PC-9 (cell line): Measurements from ENCODE around the gene C3orf85. TPM values are rescaled to one million over a fixed set of nuclear protein-coding genes. Genes with fewer than 3 reads are reported as not detected.

ENCODE experiments used
- BruUV-seq: library from RNA; stranded (reverse); fragments of 400-500 nt; replicated peaks from 2 replicates; lab custom pipeline; 2021; lab: Mats Ljungman, UMichigan
- CTCF ChIA-PET: fragments of 300-600 bp; sonication (Branson Sonifier 250); formaldehyde crosslinking; loops from one replicate; lab custom pipeline; 2022; ENCODE audit warnings: antibody characterized with exemption; lab: Charles Lee
- POLR2A ChIA-PET: fragments of 300-600 bp; sonication (Branson Sonifier 250); formaldehyde crosslinking; loops from one replicate; lab custom pipeline; 2022; ENCODE audit warnings: antibody characterized with exemption; ENCODE audit not compliant: unreplicated experiment; lab: Charles Lee
- DNase-seq, 2 experiments: peaks; one replicate each; pipeline versions ENCODE4 v3.0.0 to v3.0.0-alpha.2; 2015 to 2022; ENCODE audit warnings: mixed read lengths in 1 of 2
- H2AFZ ChIP-seq: fragments of 200-600 bp; sonication (generic); 2 replicates; pipeline ENCODE4 v1.8.1; 2017; ENCODE audit warnings: antibody characterized with exemption
- H3F3A ChIP-seq: fragments of 200-600 bp; sonication (generic); 2 replicates; pipeline ENCODE4 v1.8.1; 2017; ENCODE audit warnings: antibody characterized with exemption, mild to moderate bottlenecking, low read depth; ENCODE audit not compliant: insufficient read depth
- H3K27ac ChIP-seq: fragments of 200-600 bp; sonication (generic); 2 replicates; pipeline ENCODE4 v1.6.1; 2016; ENCODE audit warnings: mixed run types
- H3K27me3 ChIP-seq: fragments of 200-600 bp; sonication (generic); 2 replicates; pipeline ENCODE4 v1.6.1; 2016; ENCODE audit warnings: low read depth, mixed run types; ENCODE audit not compliant: insufficient read depth
- H3K36me3 ChIP-seq: fragments of 200-600 bp; sonication (generic); 2 replicates; pipeline ENCODE4 v1.6.1; 2016; ENCODE audit warnings: low read depth, mixed run types
- H3K4me1 ChIP-seq: fragments of 200-600 bp; sonication (generic); replicated peaks from 2 replicates; pipeline ENCODE4 v1.6.1; 2016; ENCODE audit warnings: mixed run types; ENCODE audit not compliant: insufficient read depth
- H3K4me2 ChIP-seq: fragments of 200-600 bp; sonication (generic); 2 replicates; pipeline ENCODE4 v1.6.1; 2017; ENCODE audit warnings: mixed run types
- H3K4me3 ChIP-seq: fragments of 200-600 bp; sonication (generic); 2 replicates; pipeline ENCODE4 v1.6.1; 2016; ENCODE audit warnings: mixed run types
- H3K79me2 ChIP-seq: fragments of 200-600 bp; sonication (generic); 2 replicates; pipeline ENCODE4 v1.6.1; 2017; ENCODE audit warnings: low read depth, mixed run types
- H3K9me2 ChIP-seq: fragments of 200-600 bp; sonication (generic); 2 replicates; pipeline ENCODE4 v1.8.1; 2017; ENCODE audit warnings: mild to moderate bottlenecking; ENCODE audit not compliant: insufficient read depth
- H3K9me3 ChIP-seq: fragments of 200-600 bp; sonication (generic); 2 replicates; pipeline ENCODE4 v1.8.1; 2016; ENCODE audit warnings: low read depth; ENCODE audit not compliant: insufficient read depth
- H4K20me1 ChIP-seq: fragments of 200-600 bp; sonication (generic); 2 replicates; pipeline ENCODE4 v1.8.1; 2017; ENCODE audit not compliant: insufficient read depth
- CTCF ChIP-seq: fragments of 200-600 bp; sonication (generic); conservative IDR thresholded peaks from 2 replicates; pipeline ENCODE4 v1.6.1; 2017; ENCODE audit warnings: mixed run types, antibody characterized with exemption, mild to moderate bottlenecking, moderate library complexity
- EZH2 ChIP-seq: fragments of 200-600 bp; sonication (generic); IDR thresholded peaks from 2 replicates; pipeline ENCODE4 v1.8.0; 2017; ENCODE audit warnings: antibody characterized with exemption, low read depth
- intact Hi-C: fragments of 100-400 bp; cut with micrococcal nuclease; formaldehyde crosslinking; loops from one replicate; pipeline ENCODE4 v1.10.0; 2022; ENCODE audit not compliant: unreplicated experiment
- total RNA-seq: library from RNA; stranded (reverse); gene quantifications from 2 replicates; pipeline ENCODE4 v1.2.3, GENCODE V29; 2021

C3orf85 gene
- total RNA-seq, 1 experiment from 2014 or later, result not detected

GRCh38 chr3:109161487-109162123 is 25.1 kb downstream of the C3orf85 start:
- no peaks in the 10 kb centered on the region for H3K9me2 ChIP-seq
- TF ChIP-seq EZH2, result no peak
- TF ChIP-seq CTCF, result no peak
- H3F3A ChIP-seq, result no peaks in the 10 kb centered on the region
- no peaks in the 10 kb centered on the region for H3K36me3 ChIP-seq
- ChIA-PET POLR2A (no interaction called here), CTCF (no interaction called here)
- no peaks in the 10 kb centered on the region for H3K9me3 ChIP-seq
- no peak for DNase-seq
- BruUV-seq, result no TSS peak
- no peaks in the 10 kb centered on the region for H4K20me1 ChIP-seq
- no peak overlapping the region for H3K4me3 ChIP-seq
- intact Hi-C loops, result no loop called here
- H3K79me2 ChIP-seq, result no peaks in the 10 kb centered on the region
- no peaks in the 10 kb centered on the region for H3K27me3 ChIP-seq
- no peaks in the 10 kb centered on the region for H3K4me1 ChIP-seq
- no peak overlapping the region for H2AFZ ChIP-seq
- H3K4me2 ChIP-seq, result no peak overlapping the region
- no peak overlapping the region for H3K27ac ChIP-seq

DNA sequence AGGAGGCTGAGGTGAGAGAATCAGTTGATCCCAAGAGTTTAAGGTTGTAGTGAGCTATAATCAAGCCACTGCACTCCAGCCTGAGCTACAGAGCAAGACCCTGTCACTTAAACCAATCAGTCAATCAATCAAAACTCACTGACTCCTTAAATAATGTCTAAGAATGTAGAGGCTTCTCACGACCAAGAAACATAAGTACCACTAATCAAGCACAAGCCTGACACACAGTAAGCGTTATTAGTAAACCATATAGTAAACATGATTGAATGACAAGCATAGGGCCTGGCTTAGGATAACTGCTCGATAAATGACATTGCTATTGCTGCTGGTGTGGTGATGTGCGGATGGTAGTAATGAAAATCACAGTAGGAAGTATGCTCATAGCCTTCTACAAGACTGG is 29.4 kb downstream of the C3orf85 start:
- CTCF ChIA-PET, result no interaction called here
- H3K4me1 ChIP-seq, result no peaks in the 10 kb centered on the region
- H3K4me3 ChIP-seq, result no peak overlapping the region
- no peaks in the 10 kb centered on the region for H3K9me2 ChIP-seq
- H4K20me1 ChIP-seq, result no peaks in the 10 kb centered on the region; the same call in 1 of the 2 replicates
- H3K27ac ChIP-seq, result no peak overlapping the region
- no peaks in the 10 kb centered on the region for H3F3A ChIP-seq
- DNase-seq, result no peak
- TF ChIP-seq CTCF (no peak), EZH2 (no peak)
- intact Hi-C loops, result no loop called here
- no TSS peak for BruUV-seq
- H3K9me3 ChIP-seq, result no peaks in the 10 kb centered on the region
- H3K36me3 ChIP-seq, result no peaks in the 10 kb centered on the region
- no peaks in the 10 kb centered on the region for H3K79me2 ChIP-seq
- no peak overlapping the region for H2AFZ ChIP-seq
- POLR2A ChIA-PET, result no interaction called here
- no peak overlapping the region for H3K4me2 ChIP-seq
- peaks cover 14% of the 10 kb centered on the region; the same call in 1 of the 2 replicates for H3K27me3 ChIP-seq

DNA sequence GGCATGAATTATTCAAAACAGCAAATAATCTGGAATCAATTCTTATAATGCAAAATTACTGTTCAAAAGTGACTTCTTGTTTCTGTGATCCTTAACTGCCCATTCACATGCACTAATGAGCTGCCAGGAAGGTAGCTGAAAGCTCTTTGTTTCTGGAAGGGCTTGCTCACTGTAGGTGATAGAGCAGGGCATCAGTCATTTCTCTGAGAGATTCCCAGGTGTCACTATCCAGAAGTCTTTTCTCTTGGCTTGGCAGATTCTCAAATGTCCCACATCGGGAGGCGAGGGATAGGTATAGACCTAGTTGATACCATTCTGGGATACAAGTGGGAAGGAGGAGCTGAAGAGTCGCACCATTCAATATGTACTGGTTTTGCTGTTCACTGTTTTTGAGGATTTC is 35.0 kb downstream of the C3orf85 start:
- no peaks in the 10 kb centered on the region for H3K36me3 ChIP-seq
- no peaks in the 10 kb centered on the region for H3F3A ChIP-seq
- POLR2A ChIA-PET, result no interaction called here
- no peak for TF ChIP-seq EZH2
- no peak for TF ChIP-seq CTCF
- no peaks in the 10 kb centered on the region for H3K4me1 ChIP-seq
- no peak overlapping the region for H2AFZ ChIP-seq
- no peak overlapping the region for H3K4me2 ChIP-seq
- H4K20me1 ChIP-seq, result no peaks in the 10 kb centered on the region; the same call in none of the 2 replicates
- H3K9me3 ChIP-seq, result no peaks in the 10 kb centered on the region
- no TSS peak for BruUV-seq
- CTCF ChIA-PET, result interaction anchor here (0.6 kb wide), 1 partner anchor 1577 kb away, joined by 5 read pairs; no protein-coding TSS in a partner anchor
- H3K27ac ChIP-seq, result no peak overlapping the region
- no peak for DNase-seq
- intact Hi-C loops, result no loop called here
- H3K4me3 ChIP-seq, result no peak overlapping the region
- H3K79me2 ChIP-seq, result no peaks in the 10 kb centered on the region
- H3K9me2 ChIP-seq, result no peaks in the 10 kb centered on the region
- H3K27me3 ChIP-seq, result peaks cover 41% of the 10 kb centered on the region
